Bronchial epithelial cell (primary cell): ENCODE data around the gene ADGRV1. TPM values are rescaled to one million over a fixed set of nuclear protein-coding genes. Genes with fewer than 3 reads are reported as not detected.
"Not testable (repeated sequence)": the region's sequence is repeated elsewhere in the genome, so short reads cannot be mapped to it uniquely, and the experiment has no call there.

Experiments used
- DNase-seq: peaks from one replicate; pipeline ENCODE4 v3.0.0-alpha.2; 2010; ENCODE audit warnings: low read depth
- FAIRE-seq: peaks from 2 replicates; lab custom pipeline; 2011; peaks lifted over from hg19 to GRCh38; lab: Jason Lieb, UNC
- H3K27me3 ChIP-seq: 2 replicates; pipeline ENCODE4 v1.5.1; 2011; ENCODE audit warnings: low read length; ENCODE audit not compliant: control insufficient read depth, insufficient read depth
- H3K36me3 ChIP-seq: 2 replicates; pipeline ENCODE4 v1.5.1; 2011; ENCODE audit warnings: low read length; ENCODE audit not compliant: control insufficient read depth, insufficient read depth
- H3K4me3 ChIP-seq: 2 replicates; pipeline ENCODE4 v1.5.1; 2011; ENCODE audit warnings: mild to moderate bottlenecking, low read depth, low read length, control low read depth
- total RNA-seq: library from RNA; depleted of rRNA; stranded (reverse); fragments of >200 nt; gene quantifications from 2 replicates; pipeline ENCODE4 v1.2.1, GENCODE V29; 2014
- TF ChIP-seq, protein P1 (sequence below): IDR thresholded peaks from 2 replicates; pipeline ENCODE4 v1.5.1; 2011; ENCODE audit warnings: mild to moderate bottlenecking, moderate library complexity, low read length, control low read depth, inconsistent platforms; ENCODE audit not compliant: insufficient read depth, severe bottlenecking

The ADGRV1 gene
- total RNA-seq, 1 donor from 2014 or later: 1.6 TPM

- TF ChIP-seq, protein P1, sequence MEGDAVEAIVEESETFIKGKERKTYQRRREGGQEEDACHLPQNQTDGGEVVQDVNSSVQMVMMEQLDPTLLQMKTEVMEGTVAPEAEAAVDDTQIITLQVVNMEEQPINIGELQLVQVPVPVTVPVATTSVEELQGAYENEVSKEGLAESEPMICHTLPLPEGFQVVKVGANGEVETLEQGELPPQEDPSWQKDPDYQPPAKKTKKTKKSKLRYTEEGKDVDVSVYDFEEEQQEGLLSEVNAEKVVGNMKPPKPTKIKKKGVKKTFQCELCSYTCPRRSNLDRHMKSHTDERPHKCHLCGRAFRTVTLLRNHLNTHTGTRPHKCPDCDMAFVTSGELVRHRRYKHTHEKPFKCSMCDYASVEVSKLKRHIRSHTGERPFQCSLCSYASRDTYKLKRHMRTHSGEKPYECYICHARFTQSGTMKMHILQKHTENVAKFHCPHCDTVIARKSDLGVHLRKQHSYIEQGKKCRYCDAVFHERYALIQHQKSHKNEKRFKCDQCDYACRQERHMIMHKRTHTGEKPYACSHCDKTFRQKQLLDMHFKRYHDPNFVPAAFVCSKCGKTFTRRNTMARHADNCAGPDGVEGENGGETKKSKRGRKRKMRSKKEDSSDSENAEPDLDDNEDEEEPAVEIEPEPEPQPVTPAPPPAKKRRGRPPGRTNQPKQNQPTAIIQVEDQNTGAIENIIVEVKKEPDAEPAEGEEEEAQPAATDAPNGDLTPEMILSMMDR: no peak
- no peak for FAIRE-seq
- no peak for DNase-seq
- Histone ChIP-seq H3K36me3 (no peaks in the 10 kb centered on the region), H3K4me3 (no peak overlapping the region), H3K27me3 (no peaks in the 10 kb centered on the region)
Observed at GRCh38 chr5:90834711-90835110, 276.1 kb downstream of the ADGRV1 start.

DNA sequence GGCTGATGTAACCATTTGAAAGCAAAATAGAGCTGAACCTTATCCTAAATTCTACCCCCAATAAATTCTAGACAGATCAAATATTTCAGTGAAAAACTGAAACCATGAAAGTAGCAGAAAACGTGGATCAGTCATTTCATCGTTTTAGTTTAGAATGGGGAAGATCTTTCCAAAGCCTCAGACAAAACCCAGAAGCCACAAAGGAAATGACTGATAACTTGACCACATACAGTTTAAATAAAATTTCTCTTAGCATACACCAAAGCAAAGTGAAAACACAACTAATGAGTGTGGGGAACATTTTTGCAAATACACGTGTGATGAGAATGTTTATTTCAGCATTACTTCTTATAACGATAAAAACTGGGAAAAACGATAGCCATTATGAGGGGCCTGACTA lies 284.8 kb downstream of the ADGRV1 start:
- FAIRE-seq: no peak
- no peak for DNase-seq
- Histone ChIP-seq H3K27me3 (no peaks in the 10 kb centered on the region), H3K4me3 (no peak overlapping the region), H3K36me3 (no peaks in the 10 kb centered on the region)
- TF ChIP-seq, protein P1: no peak

GRCh38 chr5:90844931-90845330 lies 286.3 kb downstream of the ADGRV1 start:
- H3K27me3 ChIP-seq: no peaks in the 10 kb centered on the region
- TF ChIP-seq, protein P1: no peak
- no peaks in the 10 kb centered on the region for H3K36me3 ChIP-seq
- no peak for FAIRE-seq
- peak; percentile 29 for DNase-seq
- no peak overlapping the region for H3K4me3 ChIP-seq

DNA sequence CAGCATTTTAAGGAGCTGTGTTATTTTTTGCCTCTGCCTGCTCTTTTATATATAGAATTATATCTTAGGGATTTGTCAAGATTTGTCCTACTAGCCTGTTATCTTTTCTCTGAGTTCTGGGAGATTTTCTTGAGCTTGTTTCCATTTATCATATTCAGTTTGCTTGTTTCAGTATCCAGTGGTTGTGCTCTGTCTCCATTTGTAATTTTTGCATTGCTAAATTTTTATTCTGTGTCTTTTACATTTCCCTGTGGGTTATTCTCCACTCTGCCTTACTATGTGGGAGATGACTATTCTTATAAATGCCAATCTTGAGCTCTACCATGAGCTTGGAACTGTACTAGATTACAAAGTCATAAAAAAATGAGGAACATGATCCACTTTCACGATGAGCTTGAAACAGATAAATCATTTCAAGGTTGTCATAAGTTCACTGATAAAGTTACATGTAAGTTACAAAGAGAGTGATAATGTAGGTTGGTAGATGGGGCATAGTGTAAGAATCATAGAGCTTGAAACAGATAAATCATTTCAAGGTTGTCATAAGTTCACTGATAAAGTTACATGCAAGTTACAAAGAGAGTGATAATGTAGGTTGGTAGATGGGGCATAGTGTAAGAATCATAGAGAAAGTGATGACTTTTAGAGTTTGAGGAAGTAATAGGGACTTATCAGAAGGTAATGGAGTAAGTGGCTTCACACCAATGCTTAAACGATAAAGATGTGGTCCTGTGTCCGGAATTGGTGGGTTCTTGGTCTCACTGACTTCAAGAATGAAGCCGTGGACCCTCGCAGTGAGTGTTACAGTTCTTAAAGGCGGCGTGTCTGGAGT lies 287.3 kb downstream of the ADGRV1 start:
- DNase-seq: no peak
- no peaks in the 10 kb centered on the region for H3K27me3 ChIP-seq
- FAIRE-seq: no peak
- no peak overlapping the region for H3K4me3 ChIP-seq
- TF ChIP-seq, protein P1: no peak
- H3K36me3 ChIP-seq: no peaks in the 10 kb centered on the region

DNA sequence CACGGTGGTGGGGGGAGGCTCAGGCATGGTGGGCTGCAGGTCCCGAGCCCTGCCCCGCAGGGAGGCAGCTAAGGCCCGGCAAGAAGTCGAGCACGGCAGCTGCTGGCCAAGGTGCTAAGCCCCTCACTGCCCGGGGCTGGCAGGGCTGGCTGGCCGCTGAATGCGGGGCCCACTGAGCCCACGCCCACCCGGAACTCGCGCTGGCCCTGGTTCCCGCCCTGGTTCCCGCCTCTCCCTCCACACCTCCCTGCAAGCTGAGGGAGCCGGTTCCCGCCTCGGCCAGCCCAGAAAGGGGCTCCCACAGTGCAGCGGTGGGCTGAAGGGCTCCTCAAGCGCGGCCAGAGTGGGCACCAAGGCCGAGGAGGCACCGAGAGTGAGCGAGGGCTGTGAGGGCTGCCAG lies 289.0 kb downstream of the ADGRV1 start:
- not testable (repeated sequence) for FAIRE-seq, H3K4me3 ChIP-seq, H3K27me3 ChIP-seq, DNase-seq, H3K36me3 ChIP-seq

DNA sequence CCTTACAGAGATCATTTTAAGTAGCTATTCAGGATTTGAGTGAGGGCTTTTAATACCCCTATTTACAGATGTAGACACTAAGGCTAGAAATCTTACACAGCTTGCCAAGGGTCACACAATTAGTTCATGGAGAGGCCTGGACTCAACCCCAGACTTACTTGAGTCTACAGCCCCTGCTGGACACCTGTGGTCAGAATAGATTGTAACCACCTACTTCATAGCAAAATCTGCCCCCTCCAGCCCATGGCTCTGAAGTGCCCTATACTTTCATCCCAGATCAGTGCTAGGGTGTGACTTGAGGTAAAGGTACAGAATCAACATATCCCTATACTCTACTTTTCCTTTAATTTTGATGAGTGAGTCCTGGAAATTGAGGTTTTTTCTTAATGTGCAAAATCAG lies 291.3 kb downstream of the ADGRV1 start:
- H3K36me3 ChIP-seq: no peaks in the 10 kb centered on the region
- DNase-seq: no peak
- H3K27me3 ChIP-seq: no peaks in the 10 kb centered on the region
- no peak overlapping the region for H3K4me3 ChIP-seq
- FAIRE-seq: no peak
- TF ChIP-seq, protein P1: no peak
